GM12801 (cell line): ENCODE data around the gene SPATS2L.

Experiments used
- TF ChIP-seq, protein P1 (sequence below): IDR thresholded peaks from one replicate; pipeline ENCODE4 v1.5.1; 2011; ENCODE audit warnings: control low read depth; ENCODE audit not compliant: insufficient read length; ENCODE audit errors: extremely low read depth

Gene SPATS2L

DNA sequence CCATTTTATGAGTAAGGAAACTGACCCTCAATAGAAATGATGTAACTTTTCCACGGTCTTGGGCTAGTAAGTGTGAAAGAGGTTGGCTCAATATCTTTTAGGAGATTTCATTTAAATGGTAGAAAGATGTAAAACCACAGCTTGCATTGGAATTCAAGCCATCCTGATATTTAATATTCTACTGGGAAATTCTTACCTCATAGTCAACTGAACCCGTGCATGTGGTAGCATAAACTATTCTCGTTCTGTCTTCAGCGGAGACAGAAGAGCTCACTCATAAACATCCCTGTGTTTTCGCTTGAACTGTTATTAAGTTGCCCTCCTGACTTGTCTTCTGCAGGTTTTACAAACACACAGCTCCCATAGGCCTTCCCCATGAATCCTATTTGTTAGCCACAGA, 8.5 kb upstream of the SPATS2L start:
- TF ChIP-seq, protein P1, sequence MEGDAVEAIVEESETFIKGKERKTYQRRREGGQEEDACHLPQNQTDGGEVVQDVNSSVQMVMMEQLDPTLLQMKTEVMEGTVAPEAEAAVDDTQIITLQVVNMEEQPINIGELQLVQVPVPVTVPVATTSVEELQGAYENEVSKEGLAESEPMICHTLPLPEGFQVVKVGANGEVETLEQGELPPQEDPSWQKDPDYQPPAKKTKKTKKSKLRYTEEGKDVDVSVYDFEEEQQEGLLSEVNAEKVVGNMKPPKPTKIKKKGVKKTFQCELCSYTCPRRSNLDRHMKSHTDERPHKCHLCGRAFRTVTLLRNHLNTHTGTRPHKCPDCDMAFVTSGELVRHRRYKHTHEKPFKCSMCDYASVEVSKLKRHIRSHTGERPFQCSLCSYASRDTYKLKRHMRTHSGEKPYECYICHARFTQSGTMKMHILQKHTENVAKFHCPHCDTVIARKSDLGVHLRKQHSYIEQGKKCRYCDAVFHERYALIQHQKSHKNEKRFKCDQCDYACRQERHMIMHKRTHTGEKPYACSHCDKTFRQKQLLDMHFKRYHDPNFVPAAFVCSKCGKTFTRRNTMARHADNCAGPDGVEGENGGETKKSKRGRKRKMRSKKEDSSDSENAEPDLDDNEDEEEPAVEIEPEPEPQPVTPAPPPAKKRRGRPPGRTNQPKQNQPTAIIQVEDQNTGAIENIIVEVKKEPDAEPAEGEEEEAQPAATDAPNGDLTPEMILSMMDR, result no peak

DNA sequence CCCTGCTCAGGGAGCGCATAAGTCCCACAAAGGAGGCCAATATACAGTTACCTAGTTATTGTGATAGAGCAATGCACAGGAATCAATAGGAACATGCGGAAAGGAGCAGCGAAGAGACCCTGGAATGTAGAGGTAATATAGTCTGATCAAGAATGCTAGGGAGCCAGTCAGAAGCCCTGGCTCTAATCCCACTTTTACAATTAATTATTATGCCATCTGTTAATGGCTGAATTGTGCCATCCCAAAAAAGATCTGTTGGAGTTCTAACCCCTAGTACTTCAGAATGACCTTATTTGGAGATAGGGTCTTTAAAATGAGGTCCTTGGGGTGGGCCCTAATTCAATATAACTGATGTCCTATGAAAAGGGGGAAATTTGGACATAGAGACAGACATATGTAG, 7.7 kb upstream of the SPATS2L start:
- TF ChIP-seq, protein P1, result no peak

DNA sequence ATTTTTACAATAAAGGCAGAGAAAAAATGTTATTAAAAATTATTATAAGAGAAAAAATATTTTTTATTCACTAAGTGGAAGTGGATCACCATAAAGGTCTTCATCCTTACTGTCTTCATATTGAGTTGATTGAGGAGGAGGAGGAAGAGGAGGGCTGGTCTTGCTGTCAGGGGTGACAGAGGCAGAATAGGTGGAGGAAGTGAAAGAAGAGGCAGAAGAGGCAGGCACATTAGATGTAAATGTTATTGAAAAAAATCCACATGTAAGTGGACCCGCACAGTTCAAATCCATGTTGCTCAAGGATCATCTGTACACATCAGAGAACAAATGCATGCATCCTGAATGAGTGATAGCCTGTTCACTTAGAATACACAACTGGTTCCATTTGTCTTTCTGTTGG, 6.4 kb upstream of the SPATS2L start:
- TF ChIP-seq, protein P1, result no peak

DNA sequence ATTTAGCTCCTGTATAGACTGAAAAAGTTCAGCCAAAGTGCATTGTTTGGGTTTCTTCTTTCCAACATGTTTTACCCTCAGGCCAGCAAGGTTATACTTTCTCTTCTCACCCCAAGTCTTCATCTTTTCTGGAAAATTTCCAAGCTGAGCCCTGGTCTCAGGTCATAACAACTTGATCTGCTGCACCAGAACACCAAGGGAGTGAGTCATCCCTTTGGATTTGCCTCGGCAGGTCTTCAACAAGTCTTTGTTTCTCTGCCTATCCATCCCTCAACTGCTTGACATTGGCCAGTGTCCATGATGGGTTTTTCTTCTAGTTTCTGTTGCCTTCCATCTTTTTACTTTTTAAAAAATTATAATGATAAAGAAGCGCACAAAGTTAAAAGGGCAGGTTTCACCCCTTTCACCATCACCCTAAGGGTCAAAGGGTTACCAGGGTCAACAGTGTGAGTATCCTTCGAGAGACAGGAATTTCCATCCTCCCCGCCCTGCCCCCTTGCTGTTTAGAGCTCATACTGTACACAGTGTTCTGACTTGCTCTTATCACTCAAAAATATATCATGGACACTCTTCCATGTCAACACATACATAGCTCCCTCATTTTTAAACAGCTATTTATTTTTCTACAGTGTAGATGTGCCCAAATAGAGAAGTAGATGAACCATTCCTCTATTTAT, 5.7 kb upstream of the SPATS2L start:
- TF ChIP-seq, protein P1, result no peak

DNA sequence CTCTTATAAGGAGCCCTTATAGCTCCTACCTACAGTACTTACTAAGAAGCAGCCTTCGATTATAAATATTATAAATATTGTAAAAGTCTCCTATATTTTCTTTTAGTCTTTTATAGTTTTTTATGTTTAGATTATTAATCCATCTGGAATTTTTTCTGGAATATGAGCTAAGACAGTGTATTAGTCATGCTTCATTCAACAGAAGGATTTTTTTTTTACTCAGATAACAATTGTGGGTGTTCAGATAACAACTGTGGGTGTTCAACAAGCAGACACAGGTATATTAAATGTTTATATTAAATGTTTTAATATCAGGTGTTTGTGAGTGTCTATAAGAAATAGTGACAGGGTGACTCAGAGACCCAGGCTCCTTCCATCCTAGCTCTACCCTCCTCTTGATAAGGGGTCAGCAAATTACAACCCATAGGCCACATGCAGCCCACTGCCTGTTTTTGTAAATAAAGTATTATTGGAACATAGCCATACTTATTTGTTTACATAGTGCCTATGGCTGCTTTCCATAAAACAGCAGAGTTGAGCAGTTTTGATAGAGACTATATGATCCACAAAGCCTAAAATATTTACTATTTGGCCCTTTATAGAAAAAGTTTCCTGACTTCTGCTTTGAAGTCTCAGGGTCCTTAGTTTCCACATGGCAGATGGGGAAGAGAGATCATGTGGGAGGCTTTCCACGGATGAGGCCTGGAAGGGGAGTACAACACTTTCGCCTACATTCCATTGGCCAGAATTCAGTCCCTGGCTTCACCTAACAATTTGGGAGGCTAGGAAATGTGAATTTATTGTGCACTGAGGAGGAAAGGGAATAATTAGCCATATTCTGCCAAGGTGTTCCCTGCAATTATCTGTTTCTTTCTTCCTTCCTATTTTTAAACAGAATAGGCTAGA, 4.3 kb upstream of the SPATS2L start:
- TF ChIP-seq, protein P1, result no peak

DNA sequence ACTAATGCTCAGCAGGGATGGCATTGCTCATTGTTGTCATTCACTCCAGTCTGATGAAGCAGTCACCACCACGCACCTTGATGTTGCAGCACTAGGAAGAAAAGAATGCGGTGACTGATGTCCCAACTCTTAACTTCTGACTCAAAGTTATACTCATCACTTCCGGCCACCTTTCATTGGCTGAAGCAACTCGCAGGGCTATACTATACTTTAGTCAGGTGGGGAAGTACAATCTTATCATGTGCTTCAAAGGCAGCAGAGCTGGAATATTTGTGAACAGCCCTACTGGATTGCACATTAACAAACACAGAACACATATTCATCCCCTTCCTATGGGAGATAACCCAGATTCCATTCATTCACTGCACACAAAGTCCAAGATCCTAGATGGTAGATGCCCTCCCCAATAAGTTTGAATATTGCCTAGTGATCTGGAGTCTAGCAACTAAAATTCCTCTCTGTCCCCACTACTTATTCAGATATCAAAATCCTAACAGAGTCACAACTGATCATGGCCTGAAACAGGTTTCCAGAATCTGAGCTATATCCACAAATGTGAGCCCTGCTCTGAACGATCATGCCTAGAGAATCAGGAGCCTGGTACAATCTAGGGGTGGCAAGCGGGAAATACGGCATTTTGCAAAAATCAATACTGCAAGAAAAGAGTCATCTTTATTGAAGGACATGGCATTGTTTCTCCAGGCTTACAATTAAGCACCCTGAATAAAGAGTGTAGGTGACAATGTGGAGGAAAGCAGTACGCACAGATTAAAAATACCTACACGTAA, 3.4 kb upstream of the SPATS2L start:
- TF ChIP-seq, protein P1, result no peak

DNA sequence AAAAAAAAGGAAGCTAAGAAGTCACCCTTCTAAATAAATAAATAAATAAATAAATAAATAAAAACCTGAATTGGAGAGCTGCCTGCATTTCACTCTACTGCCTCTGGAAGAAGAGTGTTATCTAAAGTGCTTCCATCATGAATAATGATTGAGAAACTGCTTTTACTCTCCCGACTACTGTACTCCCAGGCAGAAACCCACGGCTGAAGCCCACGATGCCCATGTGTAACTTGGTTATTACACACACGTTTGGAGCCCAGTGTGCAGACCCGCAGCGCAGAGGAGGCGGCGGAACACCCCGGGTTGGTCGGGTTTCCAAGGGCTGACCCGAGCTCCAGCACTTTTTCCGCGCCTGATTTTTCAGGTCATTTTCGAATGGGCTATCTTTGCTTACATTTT, 697 bp upstream of the SPATS2L start:
- TF ChIP-seq, protein P1, result no peak
